ENCODE data around the gene ASTN2. TPM values are rescaled to one million over a fixed set of nuclear protein-coding genes. Genes with fewer than 3 reads are reported as not detected.

The ASTN2 gene
- total RNA-seq, 4 donors from 2014 or later: 3.0 to 7.0 (median 5.2) TPM

DNA sequence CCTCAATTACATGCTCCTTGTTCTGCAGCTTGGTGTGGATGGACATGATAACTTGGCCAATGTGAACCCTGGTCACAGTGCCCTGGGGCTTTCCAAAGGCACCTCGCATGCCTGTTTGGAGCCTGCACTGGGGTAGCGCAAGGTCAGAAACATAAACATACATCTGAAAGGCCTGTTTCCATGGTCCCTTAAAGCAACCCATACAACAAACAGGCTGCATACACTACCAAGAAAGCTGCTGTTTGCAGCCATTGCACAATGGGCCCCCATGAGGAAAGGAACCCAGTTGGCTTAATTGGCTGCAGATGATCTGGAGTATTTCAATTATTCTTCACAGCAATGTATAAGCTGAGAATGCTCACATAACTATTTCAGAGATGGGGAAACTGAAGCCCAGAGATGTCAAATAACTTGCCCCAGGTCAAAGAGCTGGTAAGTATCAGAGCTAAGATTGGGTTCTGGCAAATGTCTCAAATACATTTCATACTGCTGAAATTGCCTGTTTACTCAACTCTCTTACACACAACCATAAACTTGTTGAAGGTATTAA, 233.9 kb downstream of the ASTN2 start:
- intact Hi-C loops (cut with DNase I; ENCODE audit: low total_unique reads): no loop called here
- H3K27ac ChIP-seq: no peak overlapping the region
- no peak for DNase-seq

GRCh38 chr9:117178596-117179375, 236.1 kb downstream of the ASTN2 start:
- DNase-seq: no peak
- H3K27me3 ChIP-seq: no peaks in the 10 kb centered on the region
- intact Hi-C loops (cut with DNase I; ENCODE audit: low total_unique reads) (no loop called here), in situ Hi-C loops (cut with MboI; ENCODE audit: low pct_ligation_motif_present in 1 of 4, low pct_unique_long_range_greater_than_20kb in 1 of 4, low sequenced_read_pairs in 3 of 4) (no loop called here)
- H3K4me1 ChIP-seq: no peaks in the 10 kb centered on the region
- 58 to 70% methylated on average over 3 to 5 of the region's 5 CpGs for WGBS, 2 donors (ENCODE audit: low coverage in 1 of 2)
- TF ChIP-seq POLR2AphosphoS5 (IDR thresholded peaks at IDR 0.05) (no peak), POLR2A (IDR thresholded peaks at IDR 0.05) (no peak), EP300 (IDR thresholded peaks at IDR 0.05; ENCODE audit: low read depth) (no peak)
- TF ChIP-seq, protein P1, sequence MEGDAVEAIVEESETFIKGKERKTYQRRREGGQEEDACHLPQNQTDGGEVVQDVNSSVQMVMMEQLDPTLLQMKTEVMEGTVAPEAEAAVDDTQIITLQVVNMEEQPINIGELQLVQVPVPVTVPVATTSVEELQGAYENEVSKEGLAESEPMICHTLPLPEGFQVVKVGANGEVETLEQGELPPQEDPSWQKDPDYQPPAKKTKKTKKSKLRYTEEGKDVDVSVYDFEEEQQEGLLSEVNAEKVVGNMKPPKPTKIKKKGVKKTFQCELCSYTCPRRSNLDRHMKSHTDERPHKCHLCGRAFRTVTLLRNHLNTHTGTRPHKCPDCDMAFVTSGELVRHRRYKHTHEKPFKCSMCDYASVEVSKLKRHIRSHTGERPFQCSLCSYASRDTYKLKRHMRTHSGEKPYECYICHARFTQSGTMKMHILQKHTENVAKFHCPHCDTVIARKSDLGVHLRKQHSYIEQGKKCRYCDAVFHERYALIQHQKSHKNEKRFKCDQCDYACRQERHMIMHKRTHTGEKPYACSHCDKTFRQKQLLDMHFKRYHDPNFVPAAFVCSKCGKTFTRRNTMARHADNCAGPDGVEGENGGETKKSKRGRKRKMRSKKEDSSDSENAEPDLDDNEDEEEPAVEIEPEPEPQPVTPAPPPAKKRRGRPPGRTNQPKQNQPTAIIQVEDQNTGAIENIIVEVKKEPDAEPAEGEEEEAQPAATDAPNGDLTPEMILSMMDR (IDR thresholded peaks at IDR 0.05): no peak
- no peak overlapping the region for H3K4me3 ChIP-seq
- no peak overlapping the region for H3K27ac ChIP-seq
- no peaks in the 10 kb centered on the region for H3K9me3 ChIP-seq
- H3K36me3 ChIP-seq: no peaks in the 10 kb centered on the region

More for the DNA sequence above, 233.9 kb downstream of the ASTN2 start:
- H3K9me3 ChIP-seq: no peaks in the 10 kb centered on the region
- in situ Hi-C loops (cut with MboI; ENCODE audit: low pct_ligation_motif_present in 1 of 4, low pct_unique_long_range_greater_than_20kb in 1 of 4, low sequenced_read_pairs in 3 of 4): no loop called here
- TF ChIP-seq EP300 (IDR thresholded peaks at IDR 0.05; ENCODE audit: low read depth) (no peak), POLR2AphosphoS5 (IDR thresholded peaks at IDR 0.05) (no peak), POLR2A (IDR thresholded peaks at IDR 0.05) (no peak)
- TF ChIP-seq, protein P1 (IDR thresholded peaks at IDR 0.05): no peak
- H3K36me3 ChIP-seq: no peaks in the 10 kb centered on the region
- no peaks in the 10 kb centered on the region for H3K4me1 ChIP-seq
- no peak overlapping the region for H3K4me3 ChIP-seq
- no peaks in the 10 kb centered on the region for H3K27me3 ChIP-seq
- WGBS, 2 donors (ENCODE audit: low coverage in 1 of 2): 100% methylated on average over 1 of the region's 2 CpGs; no CpG with 5 or more reads in 1 of the 2 donors

- H3K27me3 ChIP-seq: no peaks in the 10 kb centered on the region
- in situ Hi-C loops (cut with MboI; ENCODE audit: low pct_ligation_motif_present in 1 of 4, low pct_unique_long_range_greater_than_20kb in 1 of 4, low sequenced_read_pairs in 3 of 4) (no loop called here), intact Hi-C loops (cut with DNase I; ENCODE audit: low total_unique reads) (no loop called here)
- H3K27ac ChIP-seq: no peak overlapping the region
- H3K4me3 ChIP-seq: no peak overlapping the region
- H3K36me3 ChIP-seq: no peaks in the 10 kb centered on the region
- H3K9me3 ChIP-seq: no peaks in the 10 kb centered on the region
- no peak for DNase-seq
- 81% methylated on average over 2 of the region's 2 CpGs; no CpG with 5 or more reads in 1 of the 2 donors for WGBS, 2 donors (ENCODE audit: low coverage in 1 of 2)
- no peaks in the 10 kb centered on the region for H3K4me1 ChIP-seq
- TF ChIP-seq EP300 (IDR thresholded peaks at IDR 0.05; ENCODE audit: low read depth) (no peak), POLR2A (IDR thresholded peaks at IDR 0.05) (no peak), POLR2AphosphoS5 (IDR thresholded peaks at IDR 0.05) (no peak)
- TF ChIP-seq, protein P1 (IDR thresholded peaks at IDR 0.05): no peak
Observed at GRCh38 chr9:117170567-117170966, 244.3 kb downstream of the ASTN2 start.

DNA sequence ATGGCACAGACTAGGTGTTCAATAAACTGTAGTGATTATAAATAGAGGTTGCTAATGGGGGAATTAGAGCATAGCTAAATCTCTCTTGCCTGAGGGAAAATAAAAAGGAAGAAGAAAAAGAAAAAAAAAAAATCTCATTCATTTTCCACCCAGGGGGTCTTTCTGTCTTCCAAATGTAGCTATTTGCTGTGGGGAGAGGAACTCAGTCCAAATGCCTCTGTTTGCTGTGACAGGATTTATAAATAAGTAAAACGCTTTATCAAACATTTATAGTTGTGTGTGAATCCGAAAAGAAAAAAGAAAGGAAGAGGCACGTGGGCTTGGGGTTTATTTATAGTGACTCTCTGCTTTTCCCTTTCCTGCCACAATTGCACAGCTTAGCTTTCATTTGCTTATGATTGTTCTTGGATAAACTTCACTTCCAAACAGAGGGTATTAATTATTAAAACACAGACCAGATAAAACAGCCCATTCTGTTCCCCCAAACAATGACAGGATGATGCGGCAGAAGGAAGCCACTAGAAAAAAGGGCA, 245.7 kb downstream of the ASTN2 start:
- H3K4me1 ChIP-seq: no peaks in the 10 kb centered on the region
- no peak overlapping the region for H3K27ac ChIP-seq
- intact Hi-C loops (cut with DNase I; ENCODE audit: low total_unique reads): no loop called here
- in situ Hi-C loops (cut with MboI; ENCODE audit: low pct_ligation_motif_present in 1 of 4, low pct_unique_long_range_greater_than_20kb in 1 of 4, low sequenced_read_pairs in 3 of 4): no loop called here
- H3K9me3 ChIP-seq: no peaks in the 10 kb centered on the region
- no peak for TF ChIP-seq EP300 (IDR thresholded peaks at IDR 0.05; ENCODE audit: low read depth)
- TF ChIP-seq, protein P1 (IDR thresholded peaks at IDR 0.05): no peak
- TF ChIP-seq POLR2AphosphoS5 (IDR thresholded peaks at IDR 0.05): no peak
- TF ChIP-seq POLR2A (IDR thresholded peaks at IDR 0.05): no peak
- no peaks in the 10 kb centered on the region for H3K36me3 ChIP-seq
- 43 to 50% methylated on average over 3 to 4 of the region's 4 CpGs for WGBS, 2 donors (ENCODE audit: low coverage in 1 of 2)
- no peak for DNase-seq
- H3K27me3 ChIP-seq: no peaks in the 10 kb centered on the region
- H3K4me3 ChIP-seq: no peak overlapping the region

All from transverse colon (tissue), 4 donors.